Suprapubic skin (tissue), 4 donors: Measurements from ENCODE around the gene ERCC2. TPM values are rescaled to one million over a fixed set of nuclear protein-coding genes. Genes with fewer than 3 reads are reported as not detected.
A peak's percentile ranks its signal among the peaks of the same experiment; 100 is the strongest.

Experiments
- DNase-seq, 2 donors: peaks; one replicate each; pipeline ENCODE4 v3.0.0-alpha.2; 2019; ENCODE audit warnings: low spot score in 2 of 2
- H3K27ac ChIP-seq: fragments of 200-600 bp; sonication (generic); one replicate; pipeline ENCODE4 v1.5.1; 2019
- H3K27me3 ChIP-seq: fragments of 200-600 bp; sonication (generic); one replicate; pipeline ENCODE4 v1.5.1; 2019
- H3K36me3 ChIP-seq: fragments of 200-600 bp; sonication (generic); one replicate; pipeline ENCODE4 v1.5.1; 2019
- H3K4me1 ChIP-seq: fragments of 200-600 bp; sonication (generic); one replicate; pipeline ENCODE4 v1.5.1; 2019
- H3K4me3 ChIP-seq: fragments of 200-600 bp; sonication (generic); one replicate; pipeline ENCODE4 v1.5.1; 2019; ENCODE audit warnings: mild to moderate bottlenecking
- H3K9me3 ChIP-seq: fragments of 200-600 bp; sonication (generic); one replicate; pipeline ENCODE4 v1.5.1; 2019
- EP300 ChIP-seq: sonication (generic); formaldehyde crosslinking; IDR thresholded peaks from one replicate; pipeline ENCODE4 v1.6.1; 2017; ENCODE audit warnings: antibody characterized with exemption
- POLR2A ChIP-seq, 2 donors: fragments of 450-650 bp; IDR thresholded peaks; one replicate each; pipeline ENCODE4 v1.6.1; 2017; ENCODE audit warnings: antibody characterized with exemption in 2 of 2, mild to moderate bottlenecking in 2 of 2, moderate library complexity in 2 of 2
- POLR2AphosphoS5 ChIP-seq, 3 donors: sonication (generic); formaldehyde crosslinking; IDR thresholded peaks; one replicate each; pipeline ENCODE4 v1.6.1; 2017; ENCODE audit warnings: antibody characterized with exemption in 3 of 3
- WGBS: methylation state at CpG from one replicate; pipeline ENCODE4 v1.1.5; 2018; 5-methylcytosine and 5-hydroxymethylcytosine counted together
- total RNA-seq, 4 donors: library from RNA; depleted of rRNA; stranded (reverse); fragments of >200 nt; gene quantifications; one replicate each; pipeline ENCODE4 v1.1.0, GENCODE V29; 2016
- TF ChIP-seq, protein P1 (sequence below), 2 donors: fragments of 200-600 bp in 1 of 2; fragments of 450-650 bp in 1 of 2; sonication (generic) in 1 of 2; IDR thresholded peaks; one replicate each; pipeline ENCODE4 v1.5.1; 2016 to 2019; ENCODE audit warnings: antibody characterized with exemption in 2 of 2, mild to moderate bottlenecking in 1 of 2, moderate library complexity in 1 of 2

The ERCC2 gene
- 10 to 100 TPM; 10.2 to 22.3 (median 14.1) TPM for total RNA-seq

DNA sequence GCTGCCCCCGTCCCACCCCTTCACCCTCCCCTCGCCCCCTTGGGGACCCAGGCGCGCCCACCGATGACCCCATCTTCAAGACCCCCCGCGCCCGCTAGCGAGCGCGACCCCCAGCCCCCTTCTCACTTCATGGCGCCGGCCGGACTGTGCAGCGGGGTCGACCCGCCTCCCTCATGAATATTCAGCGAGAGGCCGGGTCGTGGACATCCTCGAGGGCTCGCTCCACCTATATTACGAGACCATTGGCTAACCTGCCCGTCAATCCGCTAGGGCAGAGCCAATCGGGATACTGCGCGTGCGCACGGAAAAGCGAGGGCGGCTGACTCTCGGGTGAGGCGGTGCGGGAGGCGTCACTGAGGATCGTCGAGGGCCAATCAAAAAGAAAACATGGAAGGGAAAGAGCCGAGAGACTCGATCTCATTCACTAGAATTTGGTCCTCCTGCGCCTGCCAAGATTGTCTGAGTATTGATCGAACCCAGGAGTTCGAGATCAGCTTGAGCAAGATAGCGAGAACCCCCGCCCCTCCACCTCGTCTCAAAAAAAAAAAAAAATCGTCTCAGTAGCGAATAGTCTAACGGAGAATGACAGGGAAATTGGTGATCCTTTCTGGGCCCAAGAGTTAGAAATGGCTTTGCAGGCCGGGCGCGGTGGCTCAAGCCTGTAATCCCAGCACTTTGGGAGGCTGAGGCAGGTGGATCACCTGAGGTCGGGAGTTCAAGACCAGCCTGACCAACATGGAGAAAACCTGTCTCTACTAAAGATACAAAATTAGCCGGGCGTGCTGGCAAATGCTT lies at the start of gene ERCC2:
Gene ERCC2, minus strand, starts transcription at position 164 of the 795 bp plus-strand sequence. Its CDS starts 33 bp downstream, at position 131.
- no peak for TF ChIP-seq EP300
- no peak for TF ChIP-seq POLR2A (IDR thresholded peaks at IDR 0.05)
- TF ChIP-seq, protein P1, sequence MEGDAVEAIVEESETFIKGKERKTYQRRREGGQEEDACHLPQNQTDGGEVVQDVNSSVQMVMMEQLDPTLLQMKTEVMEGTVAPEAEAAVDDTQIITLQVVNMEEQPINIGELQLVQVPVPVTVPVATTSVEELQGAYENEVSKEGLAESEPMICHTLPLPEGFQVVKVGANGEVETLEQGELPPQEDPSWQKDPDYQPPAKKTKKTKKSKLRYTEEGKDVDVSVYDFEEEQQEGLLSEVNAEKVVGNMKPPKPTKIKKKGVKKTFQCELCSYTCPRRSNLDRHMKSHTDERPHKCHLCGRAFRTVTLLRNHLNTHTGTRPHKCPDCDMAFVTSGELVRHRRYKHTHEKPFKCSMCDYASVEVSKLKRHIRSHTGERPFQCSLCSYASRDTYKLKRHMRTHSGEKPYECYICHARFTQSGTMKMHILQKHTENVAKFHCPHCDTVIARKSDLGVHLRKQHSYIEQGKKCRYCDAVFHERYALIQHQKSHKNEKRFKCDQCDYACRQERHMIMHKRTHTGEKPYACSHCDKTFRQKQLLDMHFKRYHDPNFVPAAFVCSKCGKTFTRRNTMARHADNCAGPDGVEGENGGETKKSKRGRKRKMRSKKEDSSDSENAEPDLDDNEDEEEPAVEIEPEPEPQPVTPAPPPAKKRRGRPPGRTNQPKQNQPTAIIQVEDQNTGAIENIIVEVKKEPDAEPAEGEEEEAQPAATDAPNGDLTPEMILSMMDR (IDR thresholded peaks at IDR 0.05) = no peak
- TF ChIP-seq POLR2AphosphoS5 (IDR thresholded peaks at IDR 0.05) = no peak
- no peaks in the 10 kb centered on the region for H3K27me3 ChIP-seq
- WGBS = 5% methylated on average over 51 of the region's 55 CpGs

GRCh38 chr19:45419895-45420294 lies 49.5 kb upstream of the ERCC2 start:
- Histone ChIP-seq H3K4me1 (peaks cover 48% of the 10 kb centered on the region), H3K27me3 (no peaks in the 10 kb centered on the region), H3K36me3 (peaks cover 58% of the 10 kb centered on the region), H3K9me3 (no peaks in the 10 kb centered on the region), H3K27ac (no peak overlapping the region), H3K4me3 (no peak overlapping the region)
- no peak for DNase-seq
- no CpG with 5 or more reads among the region's 3 CpGs for WGBS
- no peak for TF ChIP-seq POLR2A (IDR thresholded peaks at IDR 0.05)
- TF ChIP-seq POLR2AphosphoS5 (IDR thresholded peaks at IDR 0.05) = no peak
- TF ChIP-seq EP300 = no peak
- TF ChIP-seq, protein P1 (IDR thresholded peaks at IDR 0.05) = no peak

More for the DNA sequence above, at the start of gene ERCC2:
- DNase-seq = peak; percentile 100
- H3K9me3 ChIP-seq = no peaks in the 10 kb centered on the region
- peak within 1 kb of the TSS; percentile 18 for H3K27ac ChIP-seq
- H3K36me3 ChIP-seq = no peaks in the 10 kb centered on the region
- H3K4me3 ChIP-seq = peak within 1 kb of the TSS; percentile 93
- peaks cover 20% of the 10 kb centered on the region for H3K4me1 ChIP-seq

DNA sequence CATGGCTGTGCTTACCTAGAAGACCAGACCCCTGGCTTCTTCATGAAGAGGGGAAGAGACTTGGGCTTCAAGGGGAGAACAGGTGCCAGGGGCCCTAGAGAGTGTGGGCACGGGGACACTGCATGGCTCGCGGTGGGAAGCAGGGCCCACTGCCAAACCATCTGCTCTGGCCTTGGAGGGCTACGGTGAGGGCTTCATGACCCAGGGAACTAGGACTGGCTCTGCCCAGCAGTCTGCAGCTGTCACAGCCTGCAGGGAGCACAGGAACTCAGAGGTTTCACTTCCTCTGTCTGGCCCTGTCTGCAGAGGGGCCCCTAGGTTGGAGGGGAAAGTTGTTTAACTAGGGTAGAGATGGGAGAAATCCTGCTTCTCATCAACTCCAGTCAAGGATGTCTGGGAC lies 49.0 kb upstream of the ERCC2 start:
- H3K4me1 ChIP-seq = peaks cover 43% of the 10 kb centered on the region
- no peak for DNase-seq
- H3K27me3 ChIP-seq = no peaks in the 10 kb centered on the region
- no peak overlapping the region for H3K27ac ChIP-seq
- 47% methylated on average over 3 of the region's 4 CpGs for WGBS
- H3K36me3 ChIP-seq = peaks cover 63% of the 10 kb centered on the region
- no peak overlapping the region for H3K4me3 ChIP-seq
- H3K9me3 ChIP-seq = no peaks in the 10 kb centered on the region
- TF ChIP-seq EP300 (no peak), POLR2A (IDR thresholded peaks at IDR 0.05) (no peak), POLR2AphosphoS5 (IDR thresholded peaks at IDR 0.05) (no peak)
- TF ChIP-seq, protein P1 (IDR thresholded peaks at IDR 0.05) = no peak

DNA sequence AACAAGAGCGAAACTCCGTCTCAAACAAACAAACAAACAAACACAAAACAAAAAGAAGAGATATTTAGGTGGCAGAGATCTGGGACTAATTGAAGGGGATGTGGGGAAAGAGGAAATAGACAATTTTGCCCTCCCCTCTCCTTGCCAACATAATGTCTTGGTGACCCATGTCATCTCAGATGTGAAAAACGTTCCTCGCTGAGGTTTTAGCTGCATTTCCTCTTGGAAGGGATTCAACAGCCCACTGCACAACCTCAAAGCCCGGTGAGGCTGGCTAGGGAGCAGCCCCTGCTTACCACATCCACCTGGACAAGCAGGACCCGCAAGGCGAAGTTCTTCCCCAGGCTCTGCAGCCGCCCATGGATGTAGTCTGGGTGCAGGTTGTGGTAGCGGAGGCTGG lies 48.4 kb upstream of the ERCC2 start:
- no peak overlapping the region for H3K4me3 ChIP-seq
- no peaks in the 10 kb centered on the region for H3K27me3 ChIP-seq
- no peak overlapping the region for H3K27ac ChIP-seq
- no peaks in the 10 kb centered on the region for H3K9me3 ChIP-seq
- TF ChIP-seq EP300 (no peak), POLR2A (IDR thresholded peaks at IDR 0.05) (no peak), POLR2AphosphoS5 (IDR thresholded peaks at IDR 0.05) (no peak)
- TF ChIP-seq, protein P1 (IDR thresholded peaks at IDR 0.05) = no peak
- peaks cover 69% of the 10 kb centered on the region for H3K36me3 ChIP-seq
- no peak for DNase-seq
- peaks cover 37% of the 10 kb centered on the region for H3K4me1 ChIP-seq
- 73% methylated on average over 6 of the region's 9 CpGs for WGBS

GRCh38 chr19:45417151-45417550 lies 46.8 kb upstream of the ERCC2 start:
- WGBS = 89% methylated on average over 4 of the region's 4 CpGs
- H3K27me3 ChIP-seq = no peaks in the 10 kb centered on the region
- DNase-seq = no peak
- H3K4me1 ChIP-seq = peaks cover 22% of the 10 kb centered on the region
- no peak overlapping the region for H3K4me3 ChIP-seq
- no peak overlapping the region for H3K27ac ChIP-seq
- peaks cover 85% of the 10 kb centered on the region for H3K36me3 ChIP-seq
- TF ChIP-seq, protein P1 (IDR thresholded peaks at IDR 0.05) = no peak
- TF ChIP-seq EP300 (no peak), POLR2A (IDR thresholded peaks at IDR 0.05) (no peak)
- H3K9me3 ChIP-seq = no peaks in the 10 kb centered on the region
